Measurements from ENCODE around the gene PRSS27.

Gene PRSS27

DNA sequence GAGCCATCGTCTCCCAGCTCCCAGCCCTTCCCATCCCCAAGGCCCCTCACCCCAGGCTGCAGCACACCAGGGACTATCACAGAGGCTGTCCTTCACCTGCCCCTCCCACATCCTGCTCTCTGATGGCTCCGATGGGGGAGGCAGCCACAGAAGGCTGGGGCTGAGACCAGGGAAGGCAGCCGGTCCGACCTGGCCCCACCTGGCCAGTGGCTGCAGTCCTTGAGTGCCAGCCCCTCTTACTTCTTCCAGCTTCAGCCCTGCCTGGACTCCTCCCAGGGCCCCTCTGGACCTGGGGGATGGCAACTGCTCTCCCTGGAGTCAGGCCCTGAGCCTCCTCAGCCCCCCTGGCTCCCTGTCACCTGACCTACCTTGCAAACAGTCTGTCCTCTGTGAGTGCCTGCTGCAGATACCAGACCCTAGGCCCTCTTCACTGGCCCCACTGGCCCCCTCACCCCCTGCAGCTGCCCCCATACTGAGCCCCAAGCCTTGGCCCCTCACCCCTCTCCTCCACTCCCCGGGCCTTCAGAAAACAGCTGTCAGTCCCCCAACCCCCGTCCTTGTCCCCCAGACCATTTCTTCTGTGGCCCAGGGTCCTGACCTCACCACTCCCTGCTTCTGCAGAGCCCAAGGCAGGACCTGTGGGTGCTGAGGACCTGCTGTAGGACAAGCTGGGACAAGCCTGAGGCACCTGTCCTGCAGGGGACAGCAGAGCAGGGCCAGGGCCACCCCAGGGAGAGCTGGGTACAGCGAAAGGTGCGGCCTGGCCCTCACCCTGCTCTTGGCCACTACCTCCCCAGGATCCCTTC, 19.8 kb upstream of the PRSS27 start:
- WGBS, 2 experiments (ENCODE audit: insufficient coverage in 2 of 2), result 78 to 81% methylated on average over 7 of the region's 8 CpGs
- H3K9me3 ChIP-seq (ENCODE audit: control insufficient read depth, low read length), result no peaks in the 10 kb centered on the region
- no peak overlapping the region for H3K27ac ChIP-seq (ENCODE audit: low read depth, low read length, severe bottlenecking)
- H3K36me3 ChIP-seq (ENCODE audit: control insufficient read depth, insufficient read depth, low read length), result no peaks in the 10 kb centered on the region
- no peaks in the 10 kb centered on the region for H3K4me1 ChIP-seq (ENCODE audit: control insufficient read depth, insufficient read depth, low read length, poor library complexity, severe bottlenecking)
- H3K4me3 ChIP-seq (ENCODE audit: extremely low read depth, insufficient read depth, low read length, poor library complexity, severe bottlenecking), result no peak overlapping the region

GRCh38 chr16:2738615-2739014, 18.6 kb upstream of the PRSS27 start:
- no peaks in the 10 kb centered on the region for H3K9me3 ChIP-seq (ENCODE audit: control insufficient read depth, low read length)
- H3K4me1 ChIP-seq (ENCODE audit: control insufficient read depth, insufficient read depth, low read length, poor library complexity, severe bottlenecking), result no peaks in the 10 kb centered on the region
- no peak overlapping the region for H3K4me3 ChIP-seq (ENCODE audit: extremely low read depth, insufficient read depth, low read length, poor library complexity, severe bottlenecking)
- 81 to 82% methylated on average over 3 to 5 of the region's 5 CpGs for WGBS, 2 experiments (ENCODE audit: insufficient coverage in 2 of 2)
- no peaks in the 10 kb centered on the region for H3K36me3 ChIP-seq (ENCODE audit: control insufficient read depth, insufficient read depth, low read length)
- no peak overlapping the region for H3K27ac ChIP-seq (ENCODE audit: low read depth, low read length, severe bottlenecking)

DNA sequence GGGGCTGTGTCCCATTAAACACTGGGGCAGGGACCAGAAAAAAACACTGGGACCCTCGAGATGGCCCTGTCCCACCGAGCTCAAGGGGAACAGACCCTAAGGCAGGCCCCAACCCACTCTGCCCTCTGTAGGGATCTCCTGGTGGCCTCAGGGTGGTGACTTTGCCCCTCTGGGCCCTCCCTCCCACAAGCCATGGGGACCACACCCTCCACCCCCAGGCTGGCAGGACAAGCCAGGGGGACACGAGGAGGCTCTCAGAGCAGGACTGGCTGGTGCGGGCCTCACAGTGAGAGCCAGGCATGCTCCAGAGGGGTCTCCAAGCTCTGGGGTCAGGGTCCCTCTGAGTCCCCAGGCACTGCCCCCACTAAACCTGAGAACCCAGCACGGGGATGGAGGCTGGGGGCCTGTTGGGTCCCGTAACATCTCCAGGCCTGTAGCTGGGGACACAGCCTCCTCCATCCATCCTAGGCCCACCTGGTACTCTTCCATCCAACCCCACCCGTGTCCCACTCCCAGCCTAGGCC, 17.9 kb upstream of the PRSS27 start:
- no peaks in the 10 kb centered on the region for H3K4me1 ChIP-seq (ENCODE audit: control insufficient read depth, insufficient read depth, low read length, poor library complexity, severe bottlenecking)

DNA sequence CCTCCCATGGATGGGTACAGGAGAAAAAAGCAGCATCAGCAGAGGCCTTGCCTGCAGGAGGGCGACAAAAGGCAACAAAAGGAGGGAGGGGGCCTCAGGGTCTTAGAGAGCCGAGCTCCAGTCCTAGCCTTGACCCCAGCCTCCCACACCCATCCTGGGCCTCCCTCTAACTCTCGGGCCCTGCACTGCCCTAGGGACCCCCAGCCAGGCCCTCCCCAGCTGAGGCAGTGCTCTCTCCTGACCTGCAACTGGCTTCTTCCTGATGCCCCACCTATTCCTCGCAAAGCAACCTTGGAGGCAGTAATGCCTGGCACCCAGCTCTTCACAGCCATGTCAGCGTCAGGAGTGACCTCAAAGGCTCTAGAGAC, 17.2 kb upstream of the PRSS27 start:
- no peak overlapping the region for H3K4me3 ChIP-seq (ENCODE audit: extremely low read depth, insufficient read depth, low read length, poor library complexity, severe bottlenecking)
- no peaks in the 10 kb centered on the region for H3K4me1 ChIP-seq (ENCODE audit: control insufficient read depth, insufficient read depth, low read length, poor library complexity, severe bottlenecking)
- no peak overlapping the region for H3K27ac ChIP-seq (ENCODE audit: low read depth, low read length, severe bottlenecking)
- 81 to 85% methylated on average over 4 to 5 of the region's 5 CpGs for WGBS, 2 experiments (ENCODE audit: insufficient coverage in 2 of 2)
- no peaks in the 10 kb centered on the region for H3K9me3 ChIP-seq (ENCODE audit: control insufficient read depth, low read length)
- no peaks in the 10 kb centered on the region for H3K36me3 ChIP-seq (ENCODE audit: control insufficient read depth, insufficient read depth, low read length)

More for the DNA sequence above, 17.9 kb upstream of the PRSS27 start:
- 71 to 77% methylated on average over 5 to 6 of the region's 7 CpGs for WGBS, 2 experiments (ENCODE audit: insufficient coverage in 2 of 2)
- H3K36me3 ChIP-seq (ENCODE audit: control insufficient read depth, insufficient read depth, low read length), result no peaks in the 10 kb centered on the region
- no peak overlapping the region for H3K27ac ChIP-seq (ENCODE audit: low read depth, low read length, severe bottlenecking)
- H3K4me3 ChIP-seq (ENCODE audit: extremely low read depth, insufficient read depth, low read length, poor library complexity, severe bottlenecking), result no peak overlapping the region
- H3K9me3 ChIP-seq (ENCODE audit: control insufficient read depth, low read length), result no peaks in the 10 kb centered on the region

GRCh38 chr16:2736476-2737237, 16.6 kb upstream of the PRSS27 start:
- Histone ChIP-seq H3K4me1 (ENCODE audit: control insufficient read depth, insufficient read depth, low read length, poor library complexity, severe bottlenecking) (no peaks in the 10 kb centered on the region), H3K9me3 (ENCODE audit: control insufficient read depth, low read length) (no peaks in the 10 kb centered on the region), H3K4me3 (ENCODE audit: extremely low read depth, insufficient read depth, low read length, poor library complexity, severe bottlenecking) (no peak overlapping the region), H3K27ac (ENCODE audit: low read depth, low read length, severe bottlenecking) (no peak overlapping the region), H3K36me3 (ENCODE audit: control insufficient read depth, insufficient read depth, low read length) (no peaks in the 10 kb centered on the region)
- 95 to 96% methylated on average over 8 to 9 of the region's 11 CpGs for WGBS, 2 experiments (ENCODE audit: insufficient coverage in 2 of 2)

GRCh38 chr16:2734844-2735515, 15.0 kb upstream of the PRSS27 start:
- Histone ChIP-seq H3K9me3 (ENCODE audit: control insufficient read depth, low read length) (no peaks in the 10 kb centered on the region), H3K4me3 (ENCODE audit: extremely low read depth, insufficient read depth, low read length, poor library complexity, severe bottlenecking) (no peak overlapping the region), H3K36me3 (ENCODE audit: control insufficient read depth, insufficient read depth, low read length) (no peaks in the 10 kb centered on the region), H3K27ac (ENCODE audit: low read depth, low read length, severe bottlenecking) (no peak overlapping the region), H3K4me1 (ENCODE audit: control insufficient read depth, insufficient read depth, low read length, poor library complexity, severe bottlenecking) (no peaks in the 10 kb centered on the region)
- 88 to 98% methylated on average over 8 to 9 of the region's 10 CpGs for WGBS, 2 experiments (ENCODE audit: insufficient coverage in 2 of 2)

DNA sequence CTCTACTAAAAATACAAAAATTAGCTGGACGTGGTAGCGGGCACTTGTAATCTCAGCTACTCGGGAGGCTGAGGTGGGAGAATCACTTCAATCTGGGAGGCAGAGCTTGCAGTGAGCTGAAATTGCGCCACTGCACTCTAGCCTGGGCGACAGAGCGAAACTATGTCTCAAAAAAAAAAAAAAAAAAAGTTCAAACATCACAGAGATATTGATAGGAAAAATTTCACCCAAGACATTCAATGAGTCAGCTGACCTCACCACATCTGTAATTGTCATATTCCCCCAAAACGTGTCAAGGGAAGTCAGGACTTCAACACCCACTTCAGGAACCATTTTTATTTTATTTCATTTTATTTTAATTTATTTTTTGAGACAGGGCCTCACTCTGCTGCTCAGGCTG, 8.0 kb upstream of the PRSS27 start:
- H3K4me1 ChIP-seq (ENCODE audit: control insufficient read depth, insufficient read depth, low read length, poor library complexity, severe bottlenecking), result no peaks in the 10 kb centered on the region
- H3K9me3 ChIP-seq (ENCODE audit: control insufficient read depth, low read length), result no peaks in the 10 kb centered on the region
- 100% methylated on average over 2 to 3 of the region's 7 CpGs for WGBS, 2 experiments (ENCODE audit: insufficient coverage in 2 of 2)
- no peaks in the 10 kb centered on the region for H3K36me3 ChIP-seq (ENCODE audit: control insufficient read depth, insufficient read depth, low read length)
- H3K27ac ChIP-seq (ENCODE audit: low read depth, low read length, severe bottlenecking), result no peak overlapping the region
- no peak overlapping the region for H3K4me3 ChIP-seq (ENCODE audit: extremely low read depth, insufficient read depth, low read length, poor library complexity, severe bottlenecking)

- WGBS, 2 experiments (ENCODE audit: insufficient coverage in 2 of 2), result 93 to 100% methylated on average over 1 to 3 of the region's 5 CpGs
- no peaks in the 10 kb centered on the region for H3K4me1 ChIP-seq (ENCODE audit: control insufficient read depth, insufficient read depth, low read length, poor library complexity, severe bottlenecking)
Observed at GRCh38 chr16:2726923-2727322, 6.9 kb upstream of the PRSS27 start.

GRCh38 chr16:2724816-2725348, 4.9 kb upstream of the PRSS27 start:
- Histone ChIP-seq H3K36me3 (ENCODE audit: control insufficient read depth, insufficient read depth, low read length) (no peaks in the 10 kb centered on the region), H3K4me1 (ENCODE audit: control insufficient read depth, insufficient read depth, low read length, poor library complexity, severe bottlenecking) (no peaks in the 10 kb centered on the region), H3K27ac (ENCODE audit: low read depth, low read length, severe bottlenecking) (no peak overlapping the region), H3K4me3 (ENCODE audit: extremely low read depth, insufficient read depth, low read length, poor library complexity, severe bottlenecking) (no peak overlapping the region), H3K9me3 (ENCODE audit: control insufficient read depth, low read length) (no peaks in the 10 kb centered on the region)
- WGBS, 2 experiments (ENCODE audit: insufficient coverage in 2 of 2), result 85 to 89% methylated on average over 12 to 14 of the region's 16 CpGs

More at GRCh38 chr16:2726923-2727322, 6.9 kb upstream of the PRSS27 start:
- H3K36me3 ChIP-seq (ENCODE audit: control insufficient read depth, insufficient read depth, low read length), result no peaks in the 10 kb centered on the region
- no peaks in the 10 kb centered on the region for H3K9me3 ChIP-seq (ENCODE audit: control insufficient read depth, low read length)
- no peak overlapping the region for H3K27ac ChIP-seq (ENCODE audit: low read depth, low read length, severe bottlenecking)
- no peak overlapping the region for H3K4me3 ChIP-seq (ENCODE audit: extremely low read depth, insufficient read depth, low read length, poor library complexity, severe bottlenecking)

- no peak overlapping the region for H3K27ac ChIP-seq (ENCODE audit: low read depth, low read length, severe bottlenecking)
- H3K4me1 ChIP-seq (ENCODE audit: control insufficient read depth, insufficient read depth, low read length, poor library complexity, severe bottlenecking), result peaks cover 3% of the 10 kb centered on the region
- no peaks in the 10 kb centered on the region for H3K36me3 ChIP-seq (ENCODE audit: control insufficient read depth, insufficient read depth, low read length)
- no peak overlapping the region for H3K4me3 ChIP-seq (ENCODE audit: extremely low read depth, insufficient read depth, low read length, poor library complexity, severe bottlenecking)
- H3K9me3 ChIP-seq (ENCODE audit: control insufficient read depth, low read length), result no peaks in the 10 kb centered on the region
- 86 to 95% methylated on average over 5 of the region's 7 CpGs for WGBS, 2 experiments (ENCODE audit: insufficient coverage in 2 of 2)
Observed at GRCh38 chr16:2724088-2724676, 4.2 kb upstream of the PRSS27 start.
